Measurements from ENCODE around the gene TEX51. TPM values are rescaled to one million over a fixed set of nuclear protein-coding genes. Genes with fewer than 3 reads are reported as not detected.

TEX51 gene
- total RNA-seq, 1 donor from 2014 or later = not detected

DNA sequence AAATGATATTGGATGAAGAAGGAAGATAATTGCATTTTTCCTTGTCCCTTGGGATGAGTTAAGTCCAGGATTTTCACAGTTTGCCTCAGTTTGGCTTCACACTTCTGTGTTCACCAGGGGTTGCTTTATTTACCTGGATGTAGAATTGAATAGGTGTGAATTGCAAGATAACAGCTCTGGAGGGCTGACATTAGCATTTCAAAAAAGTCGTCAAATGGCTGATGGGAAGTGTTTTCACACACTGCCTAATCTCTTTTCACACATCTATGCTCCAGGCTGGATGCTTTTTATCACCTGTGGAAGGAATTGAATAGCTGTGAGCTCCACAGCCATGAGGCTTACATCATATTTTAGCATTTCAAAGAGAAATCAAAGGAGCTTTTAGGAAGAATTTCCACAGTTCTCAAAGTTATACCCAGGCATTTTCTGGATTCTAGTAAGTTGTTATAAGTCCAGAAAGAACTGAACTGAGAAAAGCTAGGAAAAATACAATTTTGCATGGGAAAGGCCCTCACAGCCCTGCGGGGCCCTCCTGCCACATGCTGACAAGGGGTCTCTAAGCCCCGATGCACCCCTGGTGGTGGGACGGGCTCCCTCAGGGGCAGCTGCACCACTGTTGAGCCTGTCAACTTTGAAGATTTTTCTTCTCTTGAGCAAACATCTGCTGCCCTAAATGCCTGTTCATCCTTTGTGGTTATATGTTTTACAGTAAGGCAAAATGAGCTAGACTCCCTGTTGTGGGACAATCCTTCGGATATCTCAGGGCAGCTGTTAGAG, 43.9 kb downstream of the TEX51 start:
- Histone ChIP-seq H3K4me3 (ENCODE audit: low read depth, low read length) (no peak overlapping the region), H3K27me3 (ENCODE audit: control insufficient read depth, insufficient read depth, low read length) (no peaks in the 10 kb centered on the region), H3K36me3 (ENCODE audit: control insufficient read depth, insufficient read depth, low read length) (no peaks in the 10 kb centered on the region)
- no peak for DNase-seq (ENCODE audit: low read depth)
- no peak for FAIRE-seq
- TF ChIP-seq, protein P1, sequence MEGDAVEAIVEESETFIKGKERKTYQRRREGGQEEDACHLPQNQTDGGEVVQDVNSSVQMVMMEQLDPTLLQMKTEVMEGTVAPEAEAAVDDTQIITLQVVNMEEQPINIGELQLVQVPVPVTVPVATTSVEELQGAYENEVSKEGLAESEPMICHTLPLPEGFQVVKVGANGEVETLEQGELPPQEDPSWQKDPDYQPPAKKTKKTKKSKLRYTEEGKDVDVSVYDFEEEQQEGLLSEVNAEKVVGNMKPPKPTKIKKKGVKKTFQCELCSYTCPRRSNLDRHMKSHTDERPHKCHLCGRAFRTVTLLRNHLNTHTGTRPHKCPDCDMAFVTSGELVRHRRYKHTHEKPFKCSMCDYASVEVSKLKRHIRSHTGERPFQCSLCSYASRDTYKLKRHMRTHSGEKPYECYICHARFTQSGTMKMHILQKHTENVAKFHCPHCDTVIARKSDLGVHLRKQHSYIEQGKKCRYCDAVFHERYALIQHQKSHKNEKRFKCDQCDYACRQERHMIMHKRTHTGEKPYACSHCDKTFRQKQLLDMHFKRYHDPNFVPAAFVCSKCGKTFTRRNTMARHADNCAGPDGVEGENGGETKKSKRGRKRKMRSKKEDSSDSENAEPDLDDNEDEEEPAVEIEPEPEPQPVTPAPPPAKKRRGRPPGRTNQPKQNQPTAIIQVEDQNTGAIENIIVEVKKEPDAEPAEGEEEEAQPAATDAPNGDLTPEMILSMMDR (IDR thresholded peaks at IDR 0.05; ENCODE audit: insufficient read depth, low read length, severe bottlenecking) = no peak

DNA sequence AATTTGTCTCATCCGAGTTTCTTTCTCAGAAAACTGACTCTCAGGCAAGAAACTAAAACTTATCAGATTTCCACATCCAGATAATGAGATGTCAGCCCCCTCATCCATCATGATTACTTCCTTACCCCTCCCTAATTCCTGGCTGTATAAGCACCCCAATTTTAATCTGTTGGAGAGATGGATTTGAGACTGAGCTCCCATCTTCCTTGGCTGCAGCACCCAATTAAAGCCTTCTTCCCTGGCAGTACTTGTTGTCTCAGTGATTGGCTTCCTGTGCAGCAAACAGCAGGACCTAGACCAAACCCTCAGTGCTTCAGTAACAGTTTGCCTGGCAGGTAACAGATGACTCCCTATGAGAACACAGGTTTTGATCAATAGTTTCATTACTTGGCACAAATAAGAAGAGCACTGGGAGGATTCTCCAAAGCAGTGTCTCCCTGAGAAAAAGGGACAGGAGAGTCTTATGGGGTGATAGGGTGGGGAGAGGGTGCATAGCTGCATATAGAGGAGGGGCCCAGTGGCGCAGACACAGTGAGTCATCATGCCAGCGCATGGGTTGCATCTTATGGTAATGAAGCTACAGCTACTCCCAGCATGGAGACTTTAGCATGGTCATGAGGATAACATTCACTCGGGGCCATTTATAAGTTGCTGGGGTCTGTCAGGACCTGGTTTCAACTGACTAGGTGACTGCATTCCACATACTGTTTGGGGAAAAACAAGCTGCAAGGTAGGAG, 45.1 kb downstream of the TEX51 start:
- TF ChIP-seq, protein P1 (IDR thresholded peaks at IDR 0.05; ENCODE audit: insufficient read depth, low read length, severe bottlenecking) = no peak
- Histone ChIP-seq H3K27me3 (ENCODE audit: control insufficient read depth, insufficient read depth, low read length) (no peaks in the 10 kb centered on the region), H3K4me3 (ENCODE audit: low read depth, low read length) (no peak overlapping the region), H3K36me3 (ENCODE audit: control insufficient read depth, insufficient read depth, low read length) (no peaks in the 10 kb centered on the region)
- no peak for FAIRE-seq
- no peak for DNase-seq (ENCODE audit: low read depth)

DNA sequence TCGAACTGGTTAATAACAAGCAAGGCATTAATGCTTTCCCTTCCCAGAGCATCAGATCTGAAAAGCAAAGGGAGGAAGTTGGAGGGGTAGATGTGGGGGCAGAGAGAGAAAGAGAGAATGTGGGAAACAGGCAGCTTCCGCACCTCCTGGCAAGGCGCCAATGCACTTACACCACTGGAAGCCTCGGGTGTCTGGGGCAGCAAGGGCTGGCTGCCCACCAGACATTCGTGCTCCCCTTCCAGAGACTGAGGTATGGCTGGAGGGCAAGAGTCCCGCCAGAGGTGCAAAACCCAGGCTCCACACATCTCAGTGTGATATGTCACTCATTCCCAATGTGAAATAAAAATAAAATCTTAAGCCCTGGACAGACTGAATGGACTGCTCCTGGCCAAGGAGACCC, 46.4 kb downstream of the TEX51 start:
- no peaks in the 10 kb centered on the region for H3K27me3 ChIP-seq (ENCODE audit: control insufficient read depth, insufficient read depth, low read length)
- no peaks in the 10 kb centered on the region for H3K36me3 ChIP-seq (ENCODE audit: control insufficient read depth, insufficient read depth, low read length)
- TF ChIP-seq, protein P1 (IDR thresholded peaks at IDR 0.05; ENCODE audit: insufficient read depth, low read length, severe bottlenecking) = no peak
- H3K4me3 ChIP-seq (ENCODE audit: low read depth, low read length) = no peak overlapping the region
- no peak for DNase-seq (ENCODE audit: low read depth)
- FAIRE-seq = no peak

DNA sequence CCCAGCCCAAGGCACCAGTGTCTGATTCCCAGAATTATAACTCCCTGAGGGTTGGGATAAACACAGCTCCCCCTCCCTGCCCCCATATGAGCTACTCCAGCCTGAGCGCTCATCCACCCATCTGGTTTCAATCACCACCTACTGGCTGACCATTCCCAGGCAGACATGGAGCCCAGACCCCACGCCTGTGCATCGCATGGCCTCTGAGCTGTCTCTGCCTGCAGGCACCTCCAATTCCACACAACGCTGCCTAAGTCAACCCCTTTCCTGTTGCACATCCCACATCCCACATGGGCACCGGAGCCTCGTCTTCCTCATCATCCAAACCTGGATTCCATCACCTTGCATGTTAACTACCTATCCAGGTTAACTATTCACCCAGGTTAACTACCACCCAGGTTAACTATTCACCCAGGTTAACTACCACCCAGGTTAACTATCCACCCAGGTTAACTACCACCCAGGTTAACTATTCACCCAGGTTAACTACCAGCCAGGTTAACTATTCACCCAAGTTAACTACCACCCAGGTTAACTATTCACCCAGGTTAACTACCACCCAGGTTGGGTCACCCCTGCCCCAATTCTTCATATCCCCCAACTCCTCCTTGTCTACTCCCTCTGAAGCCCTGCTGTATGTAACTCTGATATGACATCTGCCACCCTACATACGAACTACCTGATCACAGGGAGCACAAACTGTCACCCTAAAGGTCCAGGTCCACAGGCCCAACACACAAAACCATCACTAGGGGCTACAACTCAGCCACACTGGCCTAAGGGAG, 47.8 kb downstream of the TEX51 start:
- H3K36me3 ChIP-seq (ENCODE audit: control insufficient read depth, insufficient read depth, low read length) = no peaks in the 10 kb centered on the region
- H3K4me3 ChIP-seq (ENCODE audit: low read depth, low read length) = no peak overlapping the region
- DNase-seq (ENCODE audit: low read depth) = no peak
- H3K27me3 ChIP-seq (ENCODE audit: control insufficient read depth, insufficient read depth, low read length) = no peaks in the 10 kb centered on the region
- no peak for FAIRE-seq
- TF ChIP-seq, protein P1 (IDR thresholded peaks at IDR 0.05; ENCODE audit: insufficient read depth, low read length, severe bottlenecking) = no peak

DNA sequence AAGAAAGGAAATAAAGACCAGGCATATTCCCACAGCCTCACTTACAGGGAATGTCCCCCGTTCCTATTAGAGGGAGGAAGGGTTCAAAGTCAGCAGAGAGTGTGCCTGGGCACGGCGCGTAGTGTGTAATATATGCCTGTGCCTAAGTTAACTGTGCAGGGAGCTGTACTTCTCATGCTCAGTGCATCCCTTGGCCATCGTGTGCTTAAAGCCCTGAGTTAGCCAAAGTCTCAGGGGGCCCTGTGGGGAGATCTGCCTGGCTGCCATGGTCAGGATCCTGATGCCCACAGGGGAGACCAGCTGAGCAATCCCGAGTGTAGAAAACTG, 48.4 kb downstream of the TEX51 start:
- DNase-seq (ENCODE audit: low read depth) (no peak), FAIRE-seq (peak; percentile 81)
- H3K4me3 ChIP-seq (ENCODE audit: low read depth, low read length) = no peak overlapping the region
- H3K27me3 ChIP-seq (ENCODE audit: control insufficient read depth, insufficient read depth, low read length) = no peaks in the 10 kb centered on the region
- no peaks in the 10 kb centered on the region for H3K36me3 ChIP-seq (ENCODE audit: control insufficient read depth, insufficient read depth, low read length)
- TF ChIP-seq, protein P1 (IDR thresholded peaks at IDR 0.05; ENCODE audit: insufficient read depth, low read length, severe bottlenecking) = no peak
